CD14-positive monocyte (primary cell): ENCODE data around the gene GNS. TPM values are rescaled to one million over a fixed set of nuclear protein-coding genes. Genes with fewer than 3 reads are reported as not detected.
A peak's percentile ranks its signal among the peaks of the same experiment; 100 is the strongest.

ENCODE experiments used
- DNase-seq, 3 donors: peaks; one replicate each; pipeline ENCODE4 v3.0.0-alpha.2; 2011 to 2022
- H2AFZ ChIP-seq: 2 replicates; pipeline ENCODE4 v1.6.0; 2012; ENCODE audit warnings: mild to moderate bottlenecking, low read depth, low read length, inconsistent platforms; ENCODE audit not compliant: insufficient read depth, poor library complexity, severe bottlenecking
- H3K27ac ChIP-seq, 2 donors: 1 replicate in 1 of 2; 2 replicates in 1 of 2; pipeline ENCODE4 v1.5.1; 2012 to 2013; ENCODE audit warnings: low read length in 2 of 2, control low read depth in 1 of 2, inconsistent platforms in 1 of 2, low read depth in 1 of 2, mild to moderate bottlenecking in 1 of 2
- H3K27me3 ChIP-seq, 2 donors: one replicate each; pipeline versions ENCODE4 v1.6.0 to v1.6.1; 2011 to 2013; ENCODE audit warnings: low read length in 2 of 2; ENCODE audit not compliant: control insufficient read depth in 2 of 2, insufficient read depth in 2 of 2
- H3K36me3 ChIP-seq, 2 donors: replicated peaks in 1 of 2; 1 replicate in 1 of 2; 2 replicates in 1 of 2; pipeline versions ENCODE4 v1.5.1 to v1.6.1; 2012 to 2013; ENCODE audit warnings: low read length in 2 of 2, control low read depth in 1 of 2, inconsistent platforms in 1 of 2, mild to moderate bottlenecking in 1 of 2; ENCODE audit not compliant: insufficient read depth in 2 of 2, control insufficient read depth in 1 of 2
- H3K4me1 ChIP-seq, 2 donors: 1 replicate in 1 of 2; 2 replicates in 1 of 2; pipeline versions ENCODE4 v1.5.1 to v1.6.1; 2012 to 2013; ENCODE audit warnings: low read length in 2 of 2, control low read depth in 1 of 2, inconsistent platforms in 1 of 2, mild to moderate bottlenecking in 1 of 2, moderate library complexity in 1 of 2; ENCODE audit not compliant: insufficient read depth in 2 of 2, control insufficient read depth in 1 of 2
- H3K4me2 ChIP-seq: replicated peaks from 2 replicates; pipeline ENCODE3; 2012; ENCODE audit warnings: low read length, moderate library complexity, mild to moderate bottlenecking; ENCODE audit not compliant: poor library complexity, severe bottlenecking; ENCODE audit errors: extremely low read depth
- H3K4me3 ChIP-seq, 3 experiments: fragments of 200-600 bp in 1 of 3; sonication (generic) in 1 of 3; replicated peaks in 1 of 3; 1 replicate in 2 of 3; 2 replicates in 1 of 3; pipeline ENCODE4 v1.5.1; 2011 to 2013; ENCODE audit warnings: low read length in 3 of 3, mild to moderate bottlenecking in 3 of 3, control low read depth in 2 of 3, low read depth in 2 of 3, inconsistent platforms in 1 of 3, moderate library complexity in 1 of 3
- H3K79me2 ChIP-seq: 2 replicates; pipeline ENCODE4 v1.6.0; 2012; ENCODE audit warnings: mild to moderate bottlenecking, control low read depth, inconsistent platforms, low read length, moderate library complexity; ENCODE audit not compliant: insufficient read depth
- H3K9ac ChIP-seq: 2 replicates; pipeline ENCODE4 v1.6.0; 2017; ENCODE audit warnings: low read length, mild to moderate bottlenecking; ENCODE audit not compliant: insufficient read depth, poor library complexity, severe bottlenecking
- H3K9me3 ChIP-seq, 2 donors: replicated peaks in 1 of 2; 1 replicate in 1 of 2; 2 replicates in 1 of 2; pipeline versions ENCODE4 v1.5.1 to v1.6.1; 2012 to 2013; ENCODE audit warnings: low read length in 2 of 2, control low read depth in 1 of 2; ENCODE audit not compliant: control insufficient read depth in 1 of 2, insufficient read depth in 1 of 2
- H4K20me1 ChIP-seq: 2 replicates; pipeline ENCODE4 v1.6.0; 2012; ENCODE audit warnings: mild to moderate bottlenecking, low read length, control low read depth, moderate library complexity; ENCODE audit not compliant: insufficient read depth
- H3K27ac Mint-ChIP-seq, 7 donors: one replicate each; pipeline ENCODE4 v1.8.0; 2020; ENCODE audit warnings: mild to moderate bottlenecking in 7 of 7, mixed read lengths in 7 of 7, moderate library complexity in 6 of 7, inconsistent platforms in 2 of 7
- H3K27me3 Mint-ChIP-seq, 3 donors: one replicate each; pipeline ENCODE4 v1.8.0; 2021 to 2022; ENCODE audit warnings: low read depth in 3 of 3, mild to moderate bottlenecking in 3 of 3, mixed read lengths in 3 of 3, moderate library complexity in 3 of 3, inconsistent platforms in 1 of 3
- H3K36me3 Mint-ChIP-seq, 2 donors: one replicate each; pipeline ENCODE4 v1.8.0; 2020; ENCODE audit warnings: mixed read lengths in 2 of 2, inconsistent platforms in 1 of 2, mild to moderate bottlenecking in 1 of 2
- H3K4me1 Mint-ChIP-seq: one replicate; pipeline ENCODE4 v1.8.0; 2020; ENCODE audit warnings: mild to moderate bottlenecking, mixed read lengths
- H3K4me3 Mint-ChIP-seq, 2 donors: one replicate each; pipeline ENCODE4 v1.8.0; 2020; ENCODE audit warnings: mild to moderate bottlenecking in 2 of 2, mixed read lengths in 2 of 2, moderate library complexity in 1 of 2
- H3K9me3 Mint-ChIP-seq, 7 donors: one replicate each; pipeline ENCODE4 v1.8.0; 2020 to 2022; ENCODE audit warnings: mixed read lengths in 7 of 7, mild to moderate bottlenecking in 6 of 7, moderate library complexity in 6 of 7, inconsistent platforms in 2 of 7
- WGBS: methylation state at CpG from one replicate; pipeline ENCODE4 v1.1.5; 2013; ENCODE audit warnings: missing lambda C conversion rate; ENCODE audit not compliant: insufficient coverage; 5-methylcytosine and 5-hydroxymethylcytosine counted together
- intact Hi-C, 2 donors: fragments of 100-400 bp; cut with micrococcal nuclease; formaldehyde crosslinking; loops; one replicate each; pipeline versions ENCODE4 v1.15.0 to v1.15.1; 2023
- polyA plus RNA-seq, 3 donors: library from polyadenylated mRNA; depleted of rRNA in 1 of 3; unstranded in 2 of 3; stranded (reverse) in 1 of 3; fragments of 300-500 nt in 2 of 3; fragments of >200 nt in 1 of 3; fragmentation: Illumina TruSeq in 2 of 3; gene quantifications; 1 replicate in 2 of 3; 2 replicates in 1 of 3; pipeline ENCODE4 v1.2.3, GENCODE V29; 2012 to 2021
- TF ChIP-seq, protein P1 (sequence below): fragments of 200-600 bp; IDR thresholded peaks from one replicate; pipeline ENCODE4 v1.8.0; 2022; ENCODE audit warnings: antibody characterized with exemption, mild to moderate bottlenecking

Gene GNS
- polyA plus RNA-seq, 3 donors, result 103 to 274 (median 203) TPM

DNA sequence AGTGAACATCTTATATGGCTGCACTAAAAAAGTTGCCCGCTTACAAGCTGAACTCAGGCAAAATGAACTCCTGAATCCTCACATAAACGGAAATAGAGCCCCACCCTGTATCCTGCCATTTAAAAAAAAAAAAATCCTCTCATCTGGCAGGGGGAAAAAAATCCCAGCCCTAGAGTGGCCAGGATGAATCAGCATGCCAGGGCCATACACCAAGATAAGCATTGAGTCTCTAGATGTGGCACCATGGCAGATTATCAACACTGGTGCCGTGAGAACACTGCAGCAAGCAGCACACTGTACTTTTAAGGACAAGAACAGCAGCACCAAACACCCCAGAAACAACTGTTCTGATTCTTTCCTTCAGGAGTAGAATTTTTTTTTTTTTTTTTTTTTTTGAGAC, 83.4 kb downstream of the GNS start:
- Histone ChIP-seq H3K27ac (peak overlapping the region in 1 of 2 donors; percentile 2), H3K36me3 (peaks cover 4 to 19% of the 10 kb centered on the region in 2 donors), H3K4me1 (peaks cover 87 to 95% of the 10 kb centered on the region in 2 donors), H3K79me2 (peaks cover 100% of the 10 kb centered on the region), H3K4me3 (no peak overlapping the region), H3K4me2 (no peak overlapping the region), H3K9me3 (no peaks in the 10 kb centered on the region), H2AFZ (no peak overlapping the region), H4K20me1 (peaks cover 100% of the 10 kb centered on the region), H3K9ac (no peak overlapping the region), H3K27me3 (no peaks in the 10 kb centered on the region)
- Mint-ChIP-seq H3K4me1 (peaks cover 85% of the 10 kb centered on the region), H3K27me3 (peaks cover 0 to 4% (median 0%) of the 10 kb centered on the region in 3 donors), H3K36me3 (peaks cover 18 to 36% of the 10 kb centered on the region in 2 donors), H3K4me3 (no peak overlapping the region), H3K27ac (peak overlapping the region in 6 of 7 donors; percentile 43 to 74 (median 48)), H3K9me3 (peaks cover 0 to 3% (median 0%) of the 10 kb centered on the region in 7 donors)
- WGBS, result 73% methylated on average over 2 of the region's 3 CpGs
- intact Hi-C loops, result no loop called here
- DNase-seq, result peak in 1 of 3 donors; percentile 21
- TF ChIP-seq, protein P1, sequence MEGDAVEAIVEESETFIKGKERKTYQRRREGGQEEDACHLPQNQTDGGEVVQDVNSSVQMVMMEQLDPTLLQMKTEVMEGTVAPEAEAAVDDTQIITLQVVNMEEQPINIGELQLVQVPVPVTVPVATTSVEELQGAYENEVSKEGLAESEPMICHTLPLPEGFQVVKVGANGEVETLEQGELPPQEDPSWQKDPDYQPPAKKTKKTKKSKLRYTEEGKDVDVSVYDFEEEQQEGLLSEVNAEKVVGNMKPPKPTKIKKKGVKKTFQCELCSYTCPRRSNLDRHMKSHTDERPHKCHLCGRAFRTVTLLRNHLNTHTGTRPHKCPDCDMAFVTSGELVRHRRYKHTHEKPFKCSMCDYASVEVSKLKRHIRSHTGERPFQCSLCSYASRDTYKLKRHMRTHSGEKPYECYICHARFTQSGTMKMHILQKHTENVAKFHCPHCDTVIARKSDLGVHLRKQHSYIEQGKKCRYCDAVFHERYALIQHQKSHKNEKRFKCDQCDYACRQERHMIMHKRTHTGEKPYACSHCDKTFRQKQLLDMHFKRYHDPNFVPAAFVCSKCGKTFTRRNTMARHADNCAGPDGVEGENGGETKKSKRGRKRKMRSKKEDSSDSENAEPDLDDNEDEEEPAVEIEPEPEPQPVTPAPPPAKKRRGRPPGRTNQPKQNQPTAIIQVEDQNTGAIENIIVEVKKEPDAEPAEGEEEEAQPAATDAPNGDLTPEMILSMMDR, result no peak

DNA sequence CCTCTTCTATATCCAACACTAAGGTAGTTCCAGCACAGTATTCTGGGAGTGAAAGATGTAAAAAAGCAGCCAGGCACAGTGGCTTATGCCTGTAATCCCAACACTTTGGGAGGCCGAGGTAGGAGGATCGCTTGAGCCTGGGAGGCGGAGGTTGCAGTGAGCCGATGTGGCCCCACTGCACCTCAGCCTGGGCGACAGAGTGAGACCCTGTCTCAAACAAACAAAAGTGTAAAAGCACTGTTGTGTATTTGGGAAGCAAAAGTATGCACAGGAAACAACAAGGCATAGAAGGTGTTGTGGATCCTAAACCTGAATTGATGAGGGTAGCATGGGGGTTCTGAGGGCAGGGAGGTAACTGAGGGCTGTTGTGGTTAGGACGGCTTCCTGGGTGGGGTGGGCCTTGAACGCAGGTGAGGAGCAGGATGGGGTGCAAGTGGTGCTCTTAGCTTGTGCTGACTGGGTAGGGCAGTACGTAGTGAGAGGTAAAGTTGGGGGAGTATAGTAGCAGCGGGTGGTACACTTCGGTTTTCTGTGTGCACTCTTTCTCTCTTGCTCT, 84.8 kb downstream of the GNS start:
- peaks cover 17 to 30% of the 10 kb centered on the region in 2 donors for H3K36me3 Mint-ChIP-seq
- intact Hi-C loops, result loop anchor here in 1 of 2 donors (5.0 kb wide), 1 partner anchor 62 kb away; the partner anchor contains the start of gene RASSF3
- H3K4me2 ChIP-seq, result no peak overlapping the region
- no peaks in the 10 kb centered on the region for H3K9me3 ChIP-seq
- peaks cover 100% of the 10 kb centered on the region for H4K20me1 ChIP-seq
- H2AFZ ChIP-seq, result no peak overlapping the region
- 89% methylated on average over 7 of the region's 10 CpGs for WGBS
- no peaks in the 10 kb centered on the region for H3K27me3 ChIP-seq
- H3K9me3 Mint-ChIP-seq, result peaks cover 0 to 3% (median 0%) of the 10 kb centered on the region in 7 donors
- H3K27me3 Mint-ChIP-seq, result peaks cover 0 to 4% (median 0%) of the 10 kb centered on the region in 3 donors
- peak overlapping the region in 4 of 7 donors; percentile 19 to 88 (median 30) for H3K27ac Mint-ChIP-seq
- peaks cover 87% of the 10 kb centered on the region for H3K4me1 Mint-ChIP-seq
- H3K4me3 ChIP-seq, result no peak overlapping the region
- no peak for DNase-seq
- no peak overlapping the region for H3K9ac ChIP-seq
- H3K4me1 ChIP-seq, result peaks cover 91 to 97% of the 10 kb centered on the region in 2 donors
- peaks cover 100% of the 10 kb centered on the region for H3K79me2 ChIP-seq
- peaks cover 4 to 18% of the 10 kb centered on the region in 2 donors for H3K36me3 ChIP-seq
- TF ChIP-seq, protein P1, result no peak
- peak overlapping the region in 1 of 2 donors; percentile 49 for H3K27ac ChIP-seq
- H3K4me3 Mint-ChIP-seq, result no peak overlapping the region
